HepG2 (cell line): Measurements from ENCODE around the gene ALPK3. TPM values are rescaled to one million over a fixed set of nuclear protein-coding genes. Genes with fewer than 3 reads are reported as not detected.
A peak's percentile ranks its signal among the peaks of the same experiment; 100 is the strongest.

Experiments
- DDIT3 ChIP-seq: sonication (generic); formaldehyde crosslinking; IDR thresholded peaks from 2 replicates; pipeline ENCODE4 v1.4.0; 2020; ENCODE audit warnings: mild to moderate bottlenecking, missing genetic modification reagents
- IRF1 ChIP-seq: sonication (generic); formaldehyde crosslinking; IDR thresholded peaks from 2 replicates; pipeline ENCODE4 v1.4.0; 2020; ENCODE audit warnings: low read depth, mild to moderate bottlenecking, missing genetic modification reagents
- KAT7 ChIP-seq: IDR thresholded peaks from 2 replicates; pipeline ENCODE4 v1.6.1; 2018; ENCODE audit warnings: borderline replicate concordance, missing compliant biosample characterization
- SMC3 ChIP-seq: IDR thresholded peaks from 2 replicates; pipeline ENCODE4 v1.6.1; 2011; ENCODE audit warnings: low read length, improper control_type of control experiment
- TEAD3 ChIP-seq: optimal IDR thresholded peaks from 2 replicates; pipeline ENCODE3; 2016; ENCODE audit warnings: borderline replicate concordance
- YEATS2 ChIP-seq: sonication (generic); formaldehyde crosslinking; IDR thresholded peaks from 2 replicates; pipeline ENCODE4 v1.4.0; 2020; ENCODE audit warnings: missing genetic modification reagents, borderline replicate concordance
- ZC3H4 ChIP-seq: sonication (generic); formaldehyde crosslinking; IDR thresholded peaks from 2 replicates; pipeline ENCODE4 v1.4.0; 2020; ENCODE audit warnings: missing genetic modification reagents, borderline replicate concordance
- ZNF33B ChIP-seq: sonication (generic); formaldehyde crosslinking; IDR thresholded peaks from 2 replicates; pipeline ENCODE4 v1.5.1; 2020; ENCODE audit warnings: mild to moderate bottlenecking, missing genetic modification reagents
- ZNF546 ChIP-seq: sonication (generic); formaldehyde crosslinking; conservative IDR thresholded peaks from 2 replicates; pipeline ENCODE4 v1.8.1; 2023; ENCODE audit warnings: mild to moderate bottlenecking, missing genetic modification reagents
- ZNF710 ChIP-seq: sonication (generic); formaldehyde crosslinking; IDR thresholded peaks from 2 replicates; pipeline ENCODE4 v1.5.0; 2020; ENCODE audit warnings: mild to moderate bottlenecking, missing genetic modification reagents, borderline replicate concordance
- ZNF747 ChIP-seq: sonication (generic); formaldehyde crosslinking; IDR thresholded peaks from 2 replicates; pipeline ENCODE4 v1.8.1; 2023; ENCODE audit warnings: missing genetic modification reagents, mild to moderate bottlenecking, borderline replicate concordance
- ZNF773 ChIP-seq: sonication (generic); formaldehyde crosslinking; IDR thresholded peaks from 2 replicates; pipeline ENCODE4 v1.4.0; 2020; ENCODE audit warnings: missing genetic modification reagents, borderline replicate concordance
- ZNF841 ChIP-seq: sonication (generic); formaldehyde crosslinking; IDR thresholded peaks from 2 replicates; pipeline ENCODE4 v1.8.1; 2023; ENCODE audit warnings: missing genetic modification reagents, borderline replicate concordance
- polyA plus RNA-seq, 8 experiments: library from polyadenylated mRNA; depleted of rRNA in 3 of 8; stranded (reverse) in 7 of 8; unstranded in 1 of 8; fragments of >200 nt; fragmentation: Illumina TruSeq in 4 of 8; extraction: Trizol in 4 of 8; gene quantifications; 2 replicates each; pipeline versions ENCODE4 v1.2.1 to v1.2.3, GENCODE V29; 2011 to 2016; ENCODE audit warnings: low read depth in 4 of 8, missing spikeins in 1 of 8, mixed read lengths in 1 of 8; ENCODE audit not compliant: insufficient read depth in 1 of 8
- total RNA-seq, 5 experiments: library from RNA; depleted of rRNA; stranded (reverse); fragments of >200 nt; fragmentation: Illumina TruSeq; extraction: Trizol; gene quantifications; 2 replicates each; pipeline ENCODE4 v1.2.3, GENCODE V29; 2016; ENCODE audit warnings: low read depth in 1 of 5
- TF ChIP-seq, protein P1 (sequence below): sonication (generic); formaldehyde crosslinking; IDR thresholded peaks from 2 replicates; pipeline ENCODE4 v1.5.1; 2020; ENCODE audit warnings: mild to moderate bottlenecking, missing genetic modification reagents, borderline replicate concordance
- TF ChIP-seq, protein P2 (sequence below): IDR thresholded peaks from 2 replicates; pipeline ENCODE4 v1.6.1; 2016; ENCODE audit warnings: missing biosample characterization, missing genetic modification reagents, low read depth

ALPK3 gene
- total and polyA plus RNA-seq, 2 of the 13 experiments (the other 11 are each of a cell fraction or from before 2014, with no cell fraction given), result 0.04 to 0.42 TPM

GRCh38 chr15:84883916-84884781, 67.0 kb downstream of the ALPK3 start, which contains the start of gene SLC28A1 (continued):
- no peak for TF ChIP-seq ZNF546 (CRISPR knock-in tag)
- no peak; the same call in 1 of the 2 replicates for TF ChIP-seq ZNF710 (CRISPR knock-in tag)
- TF ChIP-seq IRF1 (CRISPR knock-in tag), result no peak
- TF ChIP-seq ZNF773, result no peak
- TF ChIP-seq KAT7 (CRISPR knock-in tag), result no peak
- TF ChIP-seq YEATS2 (CRISPR knock-in tag), result no peak
- no peak for TF ChIP-seq ZNF841 (CRISPR knock-in tag)
- no peak for TF ChIP-seq ZNF747 (CRISPR knock-in tag)
- no peak for TF ChIP-seq DDIT3
- TF ChIP-seq, protein P1, sequence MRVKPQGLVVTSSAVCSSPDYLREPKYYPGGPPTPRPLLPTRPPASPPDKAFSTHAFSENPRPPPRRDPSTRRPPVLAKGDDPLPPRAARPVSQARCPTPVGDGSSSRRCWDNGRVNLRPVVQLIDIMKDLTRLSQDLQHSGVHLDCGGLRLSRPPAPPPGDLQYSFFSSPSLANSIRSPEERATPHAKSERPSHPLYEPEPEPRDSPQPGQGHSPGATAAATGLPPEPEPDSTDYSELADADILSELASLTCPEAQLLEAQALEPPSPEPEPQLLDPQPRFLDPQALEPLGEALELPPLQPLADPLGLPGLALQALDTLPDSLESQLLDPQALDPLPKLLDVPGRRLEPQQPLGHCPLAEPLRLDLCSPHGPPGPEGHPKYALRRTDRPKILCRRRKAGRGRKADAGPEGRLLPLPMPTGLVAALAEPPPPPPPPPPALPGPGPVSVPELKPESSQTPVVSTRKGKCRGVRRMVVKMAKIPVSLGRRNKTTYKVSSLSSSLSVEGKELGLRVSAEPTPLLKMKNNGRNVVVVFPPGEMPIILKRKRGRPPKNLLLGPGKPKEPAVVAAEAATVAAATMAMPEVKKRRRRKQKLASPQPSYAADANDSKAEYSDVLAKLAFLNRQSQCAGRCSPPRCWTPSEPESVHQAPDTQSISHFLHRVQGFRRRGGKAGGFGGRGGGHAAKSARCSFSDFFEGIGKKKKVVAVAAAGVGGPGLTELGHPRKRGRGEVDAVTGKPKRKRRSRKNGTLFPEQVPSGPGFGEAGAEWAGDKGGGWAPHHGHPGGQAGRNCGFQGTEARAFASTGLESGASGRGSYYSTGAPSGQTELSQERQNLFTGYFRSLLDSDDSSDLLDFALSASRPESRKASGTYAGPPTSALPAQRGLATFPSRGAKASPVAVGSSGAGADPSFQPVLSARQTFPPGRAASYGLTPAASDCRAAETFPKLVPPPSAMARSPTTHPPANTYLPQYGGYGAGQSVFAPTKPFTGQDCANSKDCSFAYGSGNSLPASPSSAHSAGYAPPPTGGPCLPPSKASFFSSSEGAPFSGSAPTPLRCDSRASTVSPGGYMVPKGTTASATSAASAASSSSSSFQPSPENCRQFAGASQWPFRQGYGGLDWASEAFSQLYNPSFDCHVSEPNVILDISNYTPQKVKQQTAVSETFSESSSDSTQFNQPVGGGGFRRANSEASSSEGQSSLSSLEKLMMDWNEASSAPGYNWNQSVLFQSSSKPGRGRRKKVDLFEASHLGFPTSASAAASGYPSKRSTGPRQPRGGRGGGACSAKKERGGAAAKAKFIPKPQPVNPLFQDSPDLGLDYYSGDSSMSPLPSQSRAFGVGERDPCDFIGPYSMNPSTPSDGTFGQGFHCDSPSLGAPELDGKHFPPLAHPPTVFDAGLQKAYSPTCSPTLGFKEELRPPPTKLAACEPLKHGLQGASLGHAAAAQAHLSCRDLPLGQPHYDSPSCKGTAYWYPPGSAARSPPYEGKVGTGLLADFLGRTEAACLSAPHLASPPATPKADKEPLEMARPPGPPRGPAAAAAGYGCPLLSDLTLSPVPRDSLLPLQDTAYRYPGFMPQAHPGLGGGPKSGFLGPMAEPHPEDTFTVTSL (CRISPR knock-in tag), result peak; percentile 20; the same call in 1 of the 2 replicates
- peak; percentile 31; the same call in 1 of the 2 replicates for TF ChIP-seq SMC3
- TF ChIP-seq ZNF33B, result no peak
- peak; percentile 60 for TF ChIP-seq TEAD3 (CRISPR knock-in tag)
- TF ChIP-seq ZC3H4, result no peak
- TF ChIP-seq, protein P2, sequence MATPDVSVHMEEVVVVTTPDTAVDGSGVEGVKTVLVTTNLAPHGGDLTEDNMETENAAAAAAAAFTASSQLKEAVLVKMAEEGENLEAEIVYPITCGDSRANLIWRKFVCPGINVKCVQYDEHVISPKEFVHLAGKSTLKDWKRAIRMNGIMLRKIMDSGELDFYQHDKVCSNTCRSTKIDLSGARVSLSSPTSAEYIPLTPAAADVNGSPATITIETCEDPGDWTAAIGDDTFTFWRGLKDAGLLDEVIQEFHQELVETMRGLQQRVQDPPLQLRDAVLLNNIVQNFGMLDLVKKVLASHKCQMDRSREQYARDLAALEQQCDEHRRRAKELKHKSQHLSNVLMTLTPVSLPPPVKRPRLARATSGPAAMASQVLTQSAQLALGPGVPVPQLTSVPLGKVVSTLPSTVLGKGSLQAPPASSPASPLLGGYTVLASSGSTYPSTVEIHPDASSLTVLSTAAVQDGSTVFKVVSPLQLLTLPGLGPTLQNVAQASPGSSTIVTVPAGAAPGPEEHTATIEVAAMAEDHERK, result no peak
